OCI-LY7 (cell line): ENCODE data around the gene SRBD1.

Experiments used
- CTCF ChIP-seq: fragments of 200-600 bp; sonication (generic); conservative IDR thresholded peaks from 2 replicates; pipeline ENCODE4 v1.5.1; 2014; ENCODE audit warnings: mild to moderate bottlenecking, antibody characterized with exemption, low read length, moderate library complexity, mixed read lengths
- EZH2phosphoT487 ChIP-seq: fragments of 200-600 bp; sonication (generic); IDR thresholded peaks from 2 replicates; pipeline ENCODE4 v1.6.1; 2018; ENCODE audit warnings: low read depth, borderline replicate concordance, mild to moderate bottlenecking, mixed run types, antibody characterized with exemption, low read length, moderate library complexity, mixed read lengths

GRCh38 chr2:45640576-45640975 lies 29.5 kb upstream of the SRBD1 start:
- TF ChIP-seq CTCF (no peak), EZH2phosphoT487 (no peak)
